ENCODE results near the gene ATP8A2. TPM values are rescaled to one million over a fixed set of nuclear protein-coding genes. Genes with fewer than 3 reads are reported as not detected.
"Not testable (repeated sequence)": the region's sequence is repeated elsewhere in the genome, so short reads cannot be mapped to it uniquely, and the experiment has no call there.

ATP8A2 gene
- total RNA-seq, 3 donors from 2014 or later (not counting 1 experiment from before 2014, with no cell fraction given) = 0.43 to 0.68 (median 0.59) TPM

GRCh38 chr13:25503856-25504255, 132.1 kb downstream of the ATP8A2 start:
- peaks cover 2 to 7% of the 10 kb centered on the region in 2 donors for H3K27me3 Mint-ChIP-seq (ENCODE audit: low read depth in 2 of 2)
- DNase-seq (no peak), ATAC-seq (no peak)
- no peaks in the 10 kb centered on the region for H3K36me3 Mint-ChIP-seq
- no peak overlapping the region for H3K27ac ChIP-seq (ENCODE audit: low read length)
- no peaks in the 10 kb centered on the region for H3K4me1 ChIP-seq (ENCODE audit: control insufficient read depth, insufficient read depth, low read length)
- H3K27ac Mint-ChIP-seq = no peak overlapping the region
- no peak overlapping the region for H3K4me3 ChIP-seq (ENCODE audit: low read length)
- H3K4me1 Mint-ChIP-seq = no peaks in the 10 kb centered on the region
- no peak overlapping the region for H3K4me3 Mint-ChIP-seq
- no peak for TF ChIP-seq CTCF (IDR thresholded peaks at IDR 0.05)
- no peaks in the 10 kb centered on the region for H3K9me3 ChIP-seq (ENCODE audit: control insufficient read depth, insufficient read depth, low read length)
- no peaks in the 10 kb centered on the region for H3K36me3 ChIP-seq (ENCODE audit: control insufficient read depth, insufficient read depth, low read length)
- H3K9me3 Mint-ChIP-seq = no peaks in the 10 kb centered on the region
- WGBS (ENCODE audit: insufficient coverage) = 93% methylated on average over 4 of the region's 4 CpGs
- no peaks in the 10 kb centered on the region for H3K27me3 ChIP-seq (ENCODE audit: control insufficient read depth, insufficient read depth, low read length)
- intact Hi-C loops (cut with micrococcal nuclease) = no loop called here

GRCh38 chr13:25507841-25508240, 136.1 kb downstream of the ATP8A2 start:
- Histone ChIP-seq H3K36me3 (ENCODE audit: control insufficient read depth, insufficient read depth, low read length) (no peaks in the 10 kb centered on the region), H3K4me3 (ENCODE audit: low read length) (no peak overlapping the region), H3K4me1 (ENCODE audit: control insufficient read depth, insufficient read depth, low read length) (no peaks in the 10 kb centered on the region), H3K9me3 (ENCODE audit: control insufficient read depth, insufficient read depth, low read length) (no peaks in the 10 kb centered on the region), H3K27me3 (ENCODE audit: control insufficient read depth, insufficient read depth, low read length) (no peaks in the 10 kb centered on the region), H3K27ac (ENCODE audit: low read length) (no peak overlapping the region)
- Mint-ChIP-seq H3K27me3 (ENCODE audit: low read depth in 2 of 2) (peaks cover 0 to 2% of the 10 kb centered on the region in 2 donors), H3K27ac (no peak overlapping the region), H3K36me3 (no peaks in the 10 kb centered on the region), H3K9me3 (no peaks in the 10 kb centered on the region), H3K4me3 (no peak overlapping the region), H3K4me1 (no peaks in the 10 kb centered on the region)
- intact Hi-C loops (cut with micrococcal nuclease) = no loop called here
- 100% methylated on average over 1 of the region's 1 CpG for WGBS (ENCODE audit: insufficient coverage)
- ATAC-seq = no peak
- no peak for DNase-seq
- TF ChIP-seq CTCF (IDR thresholded peaks at IDR 0.05) = no peak

GRCh38 chr13:25513060-25513459, 141.3 kb downstream of the ATP8A2 start:
- H3K27ac Mint-ChIP-seq; H3K27me3 Mint-ChIP-seq (ENCODE audit: low read depth in 2 of 2); H3K27ac ChIP-seq (ENCODE audit: low read length); H3K4me3 ChIP-seq (ENCODE audit: low read length); H3K4me1 ChIP-seq (ENCODE audit: control insufficient read depth, insufficient read depth, low read length); H3K4me1 Mint-ChIP-seq; H3K27me3 ChIP-seq (ENCODE audit: control insufficient read depth, insufficient read depth, low read length); H3K4me3 Mint-ChIP-seq; DNase-seq; ATAC-seq; H3K9me3 ChIP-seq (ENCODE audit: control insufficient read depth, insufficient read depth, low read length); intact Hi-C loops (cut with micrococcal nuclease); H3K36me3 Mint-ChIP-seq; H3K36me3 ChIP-seq (ENCODE audit: control insufficient read depth, insufficient read depth, low read length); H3K9me3 Mint-ChIP-seq: not testable (repeated sequence)
- 96% methylated on average over 25 of the region's 32 CpGs for WGBS (ENCODE audit: insufficient coverage)

GRCh38 chr13:25518441-25518840, 146.7 kb downstream of the ATP8A2 start:
- ATAC-seq = no peak
- intact Hi-C loops (cut with micrococcal nuclease) = no loop called here
- no peaks in the 10 kb centered on the region for H3K4me1 Mint-ChIP-seq
- Histone ChIP-seq H3K36me3 (ENCODE audit: control insufficient read depth, insufficient read depth, low read length) (no peaks in the 10 kb centered on the region), H3K4me1 (ENCODE audit: control insufficient read depth, insufficient read depth, low read length) (no peaks in the 10 kb centered on the region), H3K9me3 (ENCODE audit: control insufficient read depth, insufficient read depth, low read length) (no peaks in the 10 kb centered on the region), H3K27me3 (ENCODE audit: control insufficient read depth, insufficient read depth, low read length) (no peaks in the 10 kb centered on the region), H3K27ac (ENCODE audit: low read length) (no peak overlapping the region), H3K4me3 (ENCODE audit: low read length) (no peak overlapping the region)
- H3K9me3 Mint-ChIP-seq = peaks cover 0 to 7% of the 10 kb centered on the region in 2 donors
- no peak for TF ChIP-seq CTCF (IDR thresholded peaks at IDR 0.05)
- no peak overlapping the region for H3K27ac Mint-ChIP-seq
- DNase-seq = no peak
- H3K36me3 Mint-ChIP-seq = no peaks in the 10 kb centered on the region
- H3K27me3 Mint-ChIP-seq (ENCODE audit: low read depth in 2 of 2) = peaks cover 8 to 15% of the 10 kb centered on the region in 2 donors
- WGBS (ENCODE audit: insufficient coverage) = 65% methylated on average over 4 of the region's 5 CpGs
- no peak overlapping the region for H3K4me3 Mint-ChIP-seq

Data from natural killer cell (primary cell).